GM20000 (cell line): ENCODE data around the gene PRMT7.

Source experiments
- DNase-seq: peaks from one replicate; pipeline ENCODE4 v3.0.0; 2012; ENCODE audit warnings: low spot score
- CTCF ChIP-seq: IDR thresholded peaks from 2 replicates; pipeline ENCODE4 v1.5.1; 2012; ENCODE audit warnings: mild to moderate bottlenecking, control low read depth; ENCODE audit errors: extremely low read depth, missing control alignments

PRMT7 gene

GRCh38 chr16:68378436-68379415, 67.9 kb downstream of the PRMT7 start:
- no peak for TF ChIP-seq CTCF
- DNase-seq: no peak

- no peak for DNase-seq
- no peak for TF ChIP-seq CTCF
Observed at GRCh38 chr16:68379472-68380347, 68.9 kb downstream of the PRMT7 start.

- no peak for TF ChIP-seq CTCF
- no peak for DNase-seq
Observed at GRCh38 chr16:68380348-68380670, 69.5 kb downstream of the PRMT7 start.

- no peak for DNase-seq
- no peak for TF ChIP-seq CTCF
Observed at GRCh38 chr16:68380676-68381362, 70.0 kb downstream of the PRMT7 start.

GRCh38 chr16:68381363-68381724, 70.5 kb downstream of the PRMT7 start:
- no peak for TF ChIP-seq CTCF
- DNase-seq: no peak

- peak; percentile 57 for DNase-seq
- no peak for TF ChIP-seq CTCF
Observed at GRCh38 chr16:68382296-68382718, 71.5 kb downstream of the PRMT7 start.
